Left colon (tissue), 2 donors: ENCODE results near the gene AKIRIN1. TPM values are rescaled to one million over a fixed set of nuclear protein-coding genes. Genes with fewer than 3 reads are reported as not detected.
"Not testable (repeated sequence)": the region's sequence is repeated elsewhere in the genome, so short reads cannot be mapped to it uniquely, and the experiment has no call there.

Experiments
- ATAC-seq: fragments of 200-7000 bp; cut with Tn5 transposase; one replicate; pipeline ENCODE4 v1.9.1; 2020; ENCODE audit warnings: mild to moderate bottlenecking, moderate library complexity
- DNase-seq, 2 donors: peaks; one replicate each; pipeline ENCODE4 v3.0.0-alpha.2; 2020
- intact Hi-C, 2 donors: fragments of 100-400 bp; cut with DNase I in 1 of 2; cut with micrococcal nuclease in 1 of 2; formaldehyde crosslinking; loops; one replicate each; pipeline versions ENCODE4 v1.11.2 to v1.14.0; 2022; cut with DNase I, micrococcal nuclease
- total RNA-seq, 2 donors: library from RNA; stranded (reverse); fragmentation: NEBNext Ultra II Directional; extraction: Animal tissue kit (Norgen Biotek cat#: 25700); gene quantifications; one replicate each; pipeline ENCODE4 v1.2.1, GENCODE V29; 2021
- donor health status: DM: no; HTN: no; CAD: no.
- donor health status: DM: yes; HTN: yes; CAD: no.

AKIRIN1 gene
- total RNA-seq, 2 donors from 2014 or later = 51.1 to 59.0 TPM

DNA sequence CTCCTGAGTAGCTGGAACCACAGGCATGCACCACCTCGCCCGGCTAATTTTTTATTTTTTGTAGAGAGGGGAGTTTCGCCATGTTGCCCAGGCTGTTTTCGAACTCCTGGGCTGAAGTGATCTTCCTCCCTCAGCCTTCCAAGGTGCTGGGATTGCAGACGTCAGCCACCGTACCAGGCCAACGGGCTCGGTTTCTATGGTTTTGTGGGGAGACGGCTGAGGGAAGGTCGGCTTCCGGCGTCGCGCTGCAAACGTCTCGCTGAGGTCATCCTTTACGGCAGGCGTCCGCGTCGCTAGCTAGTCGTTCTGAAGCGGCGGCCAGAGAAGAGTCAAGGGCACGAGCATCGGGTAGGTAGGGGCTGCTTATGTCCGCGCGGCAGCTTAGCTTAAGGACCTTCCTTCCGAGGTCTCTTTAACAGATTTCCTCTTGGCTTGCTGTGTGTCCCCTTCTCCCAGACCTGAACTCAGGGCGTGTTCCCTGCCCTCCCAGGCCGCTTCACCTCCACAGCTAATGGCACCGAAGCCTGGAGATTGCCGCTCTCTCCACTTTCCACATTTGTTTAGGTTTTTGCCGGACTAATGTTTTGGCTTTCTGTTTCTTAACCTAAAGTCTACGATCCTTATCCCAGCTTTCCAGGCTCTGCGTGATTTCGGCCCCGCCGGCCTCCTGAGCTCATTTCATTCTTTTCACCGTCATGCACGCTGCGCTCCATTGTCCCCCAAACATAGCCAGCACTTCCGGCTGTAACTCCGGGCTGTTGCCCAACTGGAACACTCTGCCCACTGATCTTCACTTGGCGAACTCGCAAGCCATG, 35.2 kb downstream of the AKIRIN1 start, which contains the start of gene NDUFS5:
Gene NDUFS5, plus strand, starts transcription at position 300 of the 815 bp plus-strand sequence. CDS start 2,375 bp downstream, outside the sequence.
- ATAC-seq = peak; percentile 96
- intact Hi-C loops = no loop called here

DNA sequence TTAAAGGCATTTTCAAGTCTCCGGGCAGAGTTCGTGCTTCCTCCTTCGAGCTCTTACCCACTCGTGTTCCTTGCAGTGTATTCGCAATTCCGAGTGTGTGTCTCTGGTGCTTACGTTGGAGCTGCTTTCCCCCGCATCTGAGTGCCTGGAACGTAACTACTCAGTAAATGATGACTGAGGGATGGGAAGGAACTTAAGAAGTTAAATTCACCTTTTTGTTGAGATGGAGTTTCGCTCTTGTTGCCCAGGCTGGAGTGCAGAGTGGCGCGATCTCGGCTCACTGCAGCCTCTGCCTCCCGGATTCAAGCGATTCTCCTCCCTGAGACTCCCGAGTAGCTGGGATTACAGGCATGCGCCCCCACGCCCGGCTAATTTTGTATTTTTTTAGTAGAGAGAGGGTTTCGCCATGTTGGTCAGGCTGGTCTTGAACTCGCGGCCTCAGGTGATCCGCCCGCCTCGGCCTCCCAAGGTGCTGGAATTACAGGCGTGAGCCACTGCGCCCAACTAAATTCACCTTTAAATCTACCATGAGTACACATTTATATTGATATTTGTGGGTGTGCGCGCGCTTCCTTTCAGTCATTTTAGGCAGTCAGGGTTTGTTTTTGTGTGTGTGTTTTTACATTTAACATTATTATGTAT, 35.9 kb downstream of the AKIRIN1 start:
- intact Hi-C loops = no loop called here
- ATAC-seq (no peak), DNase-seq (peak in 1 of 2 donors; percentile 13)

More for the DNA sequence above, 35.2 kb downstream of the AKIRIN1 start, which contains the start of gene NDUFS5:
- DNase-seq = peak; percentile 95

DNA sequence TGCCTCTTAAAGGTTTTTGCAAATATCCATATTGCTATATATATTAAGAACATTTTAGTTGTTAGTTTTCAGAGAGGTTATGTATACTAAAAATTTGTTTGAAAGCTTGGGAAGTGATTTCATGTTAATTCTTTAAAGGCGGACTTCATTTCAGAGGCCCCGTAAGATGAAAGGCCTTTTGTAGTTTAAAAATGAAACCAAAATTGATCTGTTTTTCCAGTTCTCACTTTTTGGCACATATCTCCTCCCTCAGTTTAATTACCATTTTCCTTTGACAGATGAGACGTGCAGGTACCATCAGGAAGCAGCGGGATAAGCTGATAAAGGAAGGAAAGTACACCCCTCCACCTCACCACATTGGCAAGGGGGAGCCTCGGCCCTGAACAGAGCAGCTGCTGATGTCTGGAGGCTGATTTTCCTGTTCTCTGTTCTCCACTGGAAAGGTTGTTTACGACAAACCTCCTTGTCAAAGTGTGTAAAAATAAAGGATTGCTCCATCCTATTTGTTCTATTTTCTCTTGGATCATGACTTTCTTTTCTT, 43.1 kb downstream of the AKIRIN1 start:
- ATAC-seq (no peak), DNase-seq (no peak)
- intact Hi-C loops = no loop called here

DNA sequence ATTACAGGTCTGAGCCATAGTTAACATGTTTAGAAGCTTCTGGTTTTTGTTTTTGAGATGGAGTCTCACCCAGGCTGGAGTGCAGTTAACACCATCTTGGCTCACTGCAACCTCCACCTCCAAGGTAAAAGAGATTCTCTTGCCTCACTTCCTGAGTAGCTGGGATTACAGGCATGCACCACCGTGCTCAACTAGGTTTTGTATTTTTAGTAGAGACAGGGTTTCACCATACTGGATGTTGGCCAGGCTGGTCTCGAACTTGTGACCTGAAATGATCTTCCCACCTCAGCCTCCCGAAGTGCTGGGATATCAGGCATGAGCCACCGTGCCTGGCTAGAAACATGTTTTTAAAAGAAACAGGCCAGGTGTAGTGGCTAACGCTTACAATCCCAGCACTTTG, 45.6 kb downstream of the AKIRIN1 start:
- intact Hi-C loops = no loop called here
- ATAC-seq (no peak), DNase-seq (no peak)

DNA sequence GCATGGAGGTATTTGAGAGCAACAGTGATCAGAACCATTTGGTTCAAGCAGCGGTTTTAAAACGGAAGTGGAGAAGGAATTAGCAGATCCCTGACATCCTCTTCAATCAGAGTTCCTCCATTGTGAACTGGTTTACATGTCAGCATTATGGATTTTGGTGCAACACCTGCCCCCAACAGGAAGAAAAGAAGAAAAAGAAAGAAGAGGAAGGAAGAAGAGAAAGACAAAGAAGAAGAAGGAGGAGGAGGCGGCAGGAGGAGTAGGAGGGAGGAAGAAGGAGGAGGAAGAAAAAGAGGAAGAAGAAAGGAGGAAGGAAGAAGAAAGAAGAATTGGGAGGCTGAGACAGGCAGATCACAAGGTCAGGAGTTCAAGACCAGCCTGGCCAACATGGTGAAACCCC, 52.4 kb downstream of the AKIRIN1 start:
- no peak for ATAC-seq
- no peak for DNase-seq
- intact Hi-C loops = no loop called here

DNA sequence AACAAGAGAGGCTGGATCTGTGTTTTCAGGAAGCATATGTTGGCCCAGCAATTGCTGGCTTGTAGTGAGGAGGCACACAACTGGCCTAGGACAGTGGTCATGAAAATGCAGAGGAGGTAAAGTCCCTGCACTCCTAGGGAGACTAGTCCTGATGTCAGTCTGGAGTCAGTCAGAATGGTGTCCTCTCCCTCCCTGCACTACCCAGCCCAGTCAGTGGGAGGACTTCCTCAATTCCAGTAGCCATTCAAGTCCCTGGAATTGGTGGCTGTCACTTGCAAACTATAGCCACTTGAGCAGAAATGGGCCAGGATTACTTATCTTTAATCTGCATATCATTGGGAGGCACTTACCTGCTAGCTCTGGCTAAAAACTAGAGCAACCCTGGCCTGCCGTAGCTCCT, 53.7 kb downstream of the AKIRIN1 start:
- intact Hi-C loops = no loop called here
- ATAC-seq = no peak
- no peak for DNase-seq

DNA sequence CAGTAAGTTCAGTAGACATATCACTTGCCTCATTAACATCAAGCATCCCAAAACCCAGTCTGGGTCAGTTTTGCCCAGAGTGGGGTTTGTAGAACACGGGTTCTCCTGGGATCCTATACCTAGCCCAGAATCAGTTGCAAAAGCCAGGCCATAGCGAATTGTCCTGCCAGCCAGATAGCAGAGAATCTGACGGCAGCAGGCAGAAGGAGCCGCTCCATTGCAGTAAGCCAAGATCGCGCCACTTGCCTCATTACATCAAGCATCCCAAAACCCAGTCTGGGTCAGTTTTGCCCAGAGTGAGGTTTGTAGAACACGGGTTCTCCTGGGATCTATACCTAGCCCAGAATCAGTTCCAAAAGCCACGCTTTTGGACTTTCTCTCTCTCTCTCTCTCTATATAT, 54.2 kb downstream of the AKIRIN1 start:
- DNase-seq (no peak), ATAC-seq (no peak)
- intact Hi-C loops = no loop called here

DNA sequence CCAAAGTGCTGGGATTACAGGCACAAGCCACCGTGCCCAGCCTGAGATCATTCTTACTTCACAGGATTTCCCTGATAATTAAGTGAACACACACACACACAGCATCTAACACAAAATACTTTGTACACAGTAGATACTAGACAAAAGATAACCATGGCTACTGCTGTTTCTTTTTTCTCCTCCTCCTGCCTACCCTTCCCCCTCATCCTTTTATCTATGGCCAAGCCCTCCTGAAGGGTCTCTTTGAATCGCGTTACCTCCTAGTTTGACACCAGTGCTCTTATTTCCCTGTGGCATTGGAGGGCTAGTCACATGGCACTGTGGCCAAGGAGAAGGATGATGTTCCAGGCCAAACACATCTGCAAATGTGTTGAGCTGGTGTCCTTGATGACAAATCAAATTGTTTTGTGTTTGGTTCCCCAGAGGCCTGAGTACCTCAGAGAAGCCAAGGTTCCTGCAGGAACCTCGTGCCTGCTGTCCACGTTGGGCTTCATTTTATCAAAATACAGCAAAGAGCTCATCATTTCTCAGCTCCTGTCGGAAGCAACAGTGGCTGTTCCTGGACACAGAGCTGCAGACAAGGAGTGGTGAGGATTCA, 55.6 kb downstream of the AKIRIN1 start:
- no peak for DNase-seq
- intact Hi-C loops = no loop called here
- ATAC-seq = no peak

DNA sequence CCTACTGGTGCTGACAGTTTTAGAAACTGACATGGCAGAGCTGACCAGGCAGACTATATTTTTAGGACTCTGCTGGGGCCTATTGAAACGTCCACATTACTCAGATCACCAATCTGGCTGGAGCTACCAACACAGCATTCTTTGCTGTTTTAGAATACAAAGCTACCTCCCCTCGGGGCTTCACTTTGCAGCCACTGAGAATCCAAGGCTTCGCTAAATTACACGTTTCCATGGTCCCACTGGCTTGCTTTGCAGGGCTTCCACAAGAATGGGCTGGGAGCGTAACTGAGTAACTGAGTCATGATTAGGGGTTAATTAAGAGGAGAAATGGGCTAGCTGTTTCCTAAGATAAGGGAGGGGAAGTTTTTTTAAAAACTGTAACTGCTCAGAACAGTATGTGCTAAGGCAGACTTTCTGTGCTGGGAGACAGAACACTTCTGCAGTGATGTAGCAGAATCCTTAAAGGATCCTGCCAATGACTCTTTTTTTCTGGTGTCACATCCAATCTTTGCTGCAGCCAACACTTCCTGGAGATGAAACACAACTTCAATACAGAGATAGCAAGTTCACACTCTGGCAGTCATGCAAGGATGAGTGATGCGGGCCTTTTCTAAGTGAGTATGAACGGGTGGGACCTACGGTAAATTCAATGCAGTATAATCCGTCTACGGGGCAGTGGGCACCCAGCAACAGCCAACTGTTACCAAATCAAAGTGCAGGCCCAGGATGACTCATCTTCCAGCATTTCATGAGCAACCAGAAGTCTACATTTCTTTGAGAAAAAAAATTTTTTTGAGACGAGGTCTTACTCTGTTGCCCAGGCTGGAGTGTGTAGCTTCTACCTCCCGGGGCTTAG, 56.5 kb downstream of the AKIRIN1 start:
- intact Hi-C loops = no loop called here
- DNase-seq (no peak), ATAC-seq (no peak)

DNA sequence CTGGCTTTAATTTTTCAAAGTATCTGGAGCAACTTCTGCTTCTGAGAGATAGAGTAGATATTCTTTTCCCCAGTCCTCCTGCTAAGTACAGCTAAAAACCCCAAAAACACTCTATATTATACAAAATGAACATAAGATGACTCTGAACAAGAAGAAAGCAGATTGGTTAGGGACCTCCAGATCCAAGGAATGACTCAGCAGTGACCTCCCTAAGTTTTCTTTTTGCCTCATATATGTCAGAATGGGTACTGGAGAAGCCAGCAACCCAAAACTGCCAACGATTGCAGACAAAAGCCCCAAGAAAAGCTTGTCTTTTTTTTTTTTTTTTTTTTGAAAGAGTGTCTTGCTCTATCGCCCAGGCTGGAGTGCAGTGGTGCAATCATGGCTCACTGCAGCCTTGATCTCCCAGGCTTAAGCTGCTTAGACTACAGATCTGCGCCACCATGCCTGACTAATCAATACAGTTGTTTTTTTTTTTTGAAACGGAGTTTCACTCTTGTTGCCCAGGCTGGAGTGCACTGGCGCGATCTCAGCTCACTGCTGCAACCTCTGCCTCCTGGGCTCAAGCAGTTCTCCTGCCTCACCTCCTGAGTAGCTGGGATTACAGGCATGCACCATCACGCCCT, 57.8 kb downstream of the AKIRIN1 start:
- ATAC-seq (no peak), DNase-seq (no peak)
- intact Hi-C loops = no loop called here

DNA sequence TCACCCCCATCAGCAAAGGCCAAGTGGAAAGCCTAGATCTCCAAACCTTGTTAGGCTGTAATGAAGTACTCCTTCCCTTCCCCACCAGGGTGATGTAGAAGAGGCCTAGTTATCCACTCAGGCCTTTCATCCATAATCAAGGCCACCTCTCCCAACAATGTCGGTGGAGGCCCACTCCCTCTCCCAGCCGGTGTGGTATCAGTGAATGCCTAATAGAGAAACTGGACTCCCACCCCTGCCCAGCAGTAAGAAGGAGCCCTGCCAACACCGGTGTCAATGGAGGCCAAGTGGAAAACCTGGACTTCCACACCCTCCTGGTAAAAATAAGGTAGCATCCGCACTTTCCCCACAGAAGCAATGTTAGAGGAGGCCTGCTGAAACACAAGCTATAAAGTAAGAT, 58.9 kb downstream of the AKIRIN1 start:
- no peak for ATAC-seq
- intact Hi-C loops = no loop called here
- no peak for DNase-seq

DNA sequence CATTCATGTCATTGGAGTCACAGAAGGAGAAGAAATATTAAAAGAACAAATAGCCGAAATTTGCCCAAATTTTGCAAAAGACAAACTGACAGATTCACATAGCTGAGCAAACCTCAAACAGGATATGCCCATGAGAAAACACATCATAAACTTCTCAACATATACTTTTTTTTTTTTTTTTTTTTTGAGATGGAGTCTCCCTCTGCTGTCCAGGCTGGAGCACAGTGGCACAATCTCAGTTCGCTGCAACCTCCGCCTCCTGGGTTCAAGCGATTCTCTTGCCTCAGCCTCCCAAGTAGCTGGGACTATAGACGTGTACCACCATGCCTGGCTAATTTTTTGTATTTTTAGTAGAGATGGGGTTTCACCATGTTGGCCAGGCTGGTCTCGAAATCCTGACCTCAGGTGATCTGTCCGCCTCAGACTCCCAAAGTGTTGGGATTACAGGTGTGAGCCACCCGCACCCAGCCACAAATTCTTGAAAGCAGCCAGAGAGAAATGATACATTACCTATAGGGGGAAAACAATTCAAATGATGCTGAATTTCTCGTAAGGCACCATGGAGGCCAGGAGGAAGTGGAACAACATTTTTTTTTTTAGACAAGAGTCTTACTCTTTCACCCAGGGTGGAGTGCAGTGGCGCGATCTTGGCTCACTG, 60.2 kb downstream of the AKIRIN1 start:
- ATAC-seq, intact Hi-C loops, DNase-seq: not testable (repeated sequence)

DNA sequence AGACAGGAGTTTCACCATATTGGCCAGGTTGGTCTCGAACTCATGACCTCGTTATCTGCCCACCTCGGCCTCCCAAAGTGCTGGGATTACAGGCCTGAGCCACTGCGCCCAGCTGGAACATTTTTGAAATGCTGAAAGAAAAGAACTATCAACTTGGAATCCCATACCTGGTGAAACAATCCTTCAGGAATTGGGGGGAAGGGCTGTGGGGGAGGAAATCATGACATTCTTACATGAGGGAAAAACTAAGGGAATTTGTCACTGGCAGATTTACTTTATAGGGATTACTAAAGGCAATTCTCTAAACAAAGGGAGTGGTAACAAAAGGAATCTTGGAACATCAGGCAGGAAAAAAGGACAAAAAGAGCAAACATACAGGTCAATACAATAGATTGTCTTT, 60.9 kb downstream of the AKIRIN1 start:
- ATAC-seq (no peak), DNase-seq (no peak)
- intact Hi-C loops = no loop called here

DNA sequence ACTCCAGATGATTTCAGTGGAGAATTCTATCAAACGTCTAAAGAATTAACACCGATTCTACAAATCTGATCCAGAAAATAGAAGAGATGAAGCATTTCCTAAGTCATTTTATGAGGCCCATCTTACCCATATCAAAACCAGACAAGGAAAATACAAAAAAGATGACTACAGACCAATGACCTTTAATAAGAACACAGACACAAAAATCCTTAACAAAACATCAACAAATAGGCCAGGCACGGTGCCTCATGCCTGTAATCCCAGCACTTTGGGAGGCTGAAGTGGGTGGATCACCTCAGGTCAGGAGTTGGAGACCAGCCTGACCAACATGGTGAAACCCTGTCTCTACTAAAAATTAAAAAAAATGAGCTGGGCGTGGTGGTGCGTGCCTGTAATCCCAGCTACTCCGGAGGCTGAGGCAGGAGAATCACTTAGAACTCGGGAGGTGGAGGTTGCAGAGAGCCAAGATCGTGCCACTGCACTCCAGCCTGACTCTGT, 64.2 kb downstream of the AKIRIN1 start:
- intact Hi-C loops, DNase-seq, ATAC-seq: not testable (repeated sequence)
